ENCODE measurements around the gene CKAP5.

CKAP5 gene

DNA sequence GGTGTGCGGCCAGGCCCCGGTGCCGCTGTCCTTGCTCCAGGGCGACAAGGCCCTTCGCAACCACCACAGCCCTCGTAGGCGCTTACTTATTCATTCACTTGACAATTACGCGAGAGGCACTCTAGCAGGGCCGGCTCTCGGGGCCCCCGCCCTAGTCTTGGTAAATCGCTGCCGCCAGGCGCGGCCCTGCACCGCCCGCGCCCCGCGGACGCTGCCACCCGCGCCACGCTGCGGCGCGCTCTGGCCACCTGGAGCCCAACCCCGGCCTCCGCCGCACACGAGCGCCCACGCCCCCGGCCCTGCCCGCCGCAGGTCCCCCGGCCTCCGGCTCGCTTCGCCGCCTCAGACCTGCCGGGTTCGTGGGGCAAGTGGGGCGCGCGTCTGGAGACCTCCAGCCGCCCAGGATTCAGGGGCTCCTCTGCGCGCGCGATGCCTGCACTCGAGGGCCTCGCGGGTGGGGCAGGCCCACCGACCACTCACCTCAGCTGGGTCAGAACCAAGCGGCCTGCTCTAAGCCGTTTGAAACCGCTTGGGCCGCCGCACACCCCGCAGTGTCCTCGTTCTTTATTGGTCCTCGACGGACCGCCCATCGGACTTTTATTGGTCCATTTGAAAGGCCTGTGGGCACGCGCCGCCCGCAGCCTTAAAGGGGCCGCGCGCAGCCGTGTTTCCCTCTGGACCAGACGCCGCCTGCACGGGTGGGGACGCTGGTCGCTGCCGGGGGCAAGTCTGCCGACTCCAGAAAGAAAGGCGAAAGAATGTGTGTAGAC is at the start of gene CKAP5:
Gene CKAP5 (minus strand): TSS at position 541 of the 770 bp plus-strand sequence. CDS start 25,049 bp downstream, outside the sequence.
- DNase-seq (ENCODE audit: low read depth): peak; percentile 76

DNA sequence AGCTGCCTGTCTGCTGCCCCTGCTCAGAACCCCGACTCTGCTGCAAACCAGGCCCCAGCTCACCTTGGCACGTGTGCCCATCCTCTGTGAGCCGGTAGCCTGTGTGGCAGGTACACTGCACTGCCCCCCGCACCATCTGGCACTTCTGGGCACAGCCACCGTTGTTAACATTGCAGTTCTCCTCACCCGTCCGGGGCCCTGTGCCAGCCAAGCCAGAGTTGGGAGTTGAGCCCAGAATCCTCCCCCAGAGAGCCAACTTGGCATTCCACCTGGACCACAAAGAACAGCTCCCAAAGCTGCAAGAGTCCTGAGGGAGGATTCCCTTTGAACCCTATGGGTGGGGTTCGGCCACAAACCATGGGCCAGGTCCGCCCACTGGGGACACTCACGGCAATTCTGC is 49.7 kb upstream of the CKAP5 start:
- DNase-seq (ENCODE audit: low read depth): no peak

DNA sequence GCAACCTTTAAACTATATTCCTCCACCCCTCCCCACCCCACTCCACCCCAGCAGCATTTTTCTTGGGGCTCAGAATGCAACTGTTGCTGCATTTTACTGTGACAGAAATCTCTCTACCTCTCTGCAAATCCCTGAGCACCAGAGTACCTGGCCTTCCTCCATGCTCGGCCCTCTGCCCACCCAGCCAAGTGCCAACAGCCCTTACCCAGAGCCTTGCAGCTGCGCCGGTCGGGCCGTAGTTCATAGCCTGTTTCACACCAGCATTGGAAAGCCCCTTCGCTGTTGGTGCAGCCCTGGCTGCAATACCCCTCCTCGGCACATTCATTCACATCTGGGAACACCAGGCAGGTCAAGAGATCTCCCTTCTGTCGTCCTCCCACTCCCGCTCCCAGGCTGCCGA is 48.9 kb upstream of the CKAP5 start:
- DNase-seq (ENCODE audit: low read depth): no peak

DNA sequence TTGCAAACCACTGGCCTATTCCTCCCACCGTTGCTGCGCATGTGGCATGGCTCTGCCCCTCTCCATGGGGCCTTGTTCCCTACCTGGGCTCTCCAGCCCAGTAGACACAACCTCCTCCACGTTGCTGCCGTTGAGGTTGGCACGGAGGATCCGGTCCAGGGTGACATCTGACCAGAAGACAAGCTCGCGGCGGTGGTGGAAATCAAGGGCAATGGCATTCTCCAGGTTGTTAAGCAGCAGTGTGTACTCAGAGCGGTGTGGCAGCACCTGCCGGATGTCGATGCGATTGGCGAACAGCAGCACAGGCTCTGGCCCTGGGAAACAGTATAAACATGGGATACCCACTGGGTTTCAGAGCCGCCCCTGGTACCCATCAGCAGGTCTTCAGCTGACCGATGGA is 48.4 kb upstream of the CKAP5 start:
- no peak for DNase-seq (ENCODE audit: low read depth)

DNA sequence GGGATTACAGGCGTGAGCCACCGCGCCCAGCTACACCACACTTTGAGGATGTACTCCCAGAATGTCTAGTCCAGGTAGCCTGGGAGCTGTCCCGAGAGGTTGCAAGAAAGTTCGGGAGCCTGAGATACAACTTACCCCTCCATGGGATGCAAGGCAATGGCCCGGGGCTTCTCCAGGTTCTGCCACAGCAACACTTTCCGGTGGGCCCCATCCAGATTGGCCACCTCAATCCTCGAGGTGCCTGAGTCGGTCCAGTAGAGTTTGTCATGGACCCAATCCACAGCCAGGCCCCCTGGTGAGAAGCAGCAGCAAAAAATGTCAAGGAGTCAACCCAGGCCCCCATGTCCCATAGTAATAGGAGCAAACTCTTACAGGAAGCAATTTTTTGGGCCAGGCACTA is 46.8 kb upstream of the CKAP5 start:
- DNase-seq (ENCODE audit: low read depth): no peak

DNA sequence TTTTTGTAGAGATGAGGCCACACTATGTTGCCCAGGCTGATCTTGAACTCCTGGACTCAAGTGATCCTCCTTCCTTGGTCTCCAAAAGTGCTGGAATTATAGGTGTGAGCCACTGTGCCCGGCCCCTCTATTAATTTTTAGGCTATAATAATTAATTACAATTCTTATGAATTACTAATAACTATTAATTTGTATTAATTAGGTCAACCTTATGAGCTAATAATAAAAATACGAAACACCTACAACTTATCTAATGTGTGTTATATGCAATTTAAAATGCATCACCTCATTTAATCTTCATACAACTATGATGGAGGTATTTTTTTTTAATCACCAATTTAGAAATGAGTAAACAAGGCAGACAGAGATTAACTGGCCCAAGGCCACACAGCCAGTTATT is 46.0 kb upstream of the CKAP5 start:
- DNase-seq (ENCODE audit: low read depth): no peak

DNA sequence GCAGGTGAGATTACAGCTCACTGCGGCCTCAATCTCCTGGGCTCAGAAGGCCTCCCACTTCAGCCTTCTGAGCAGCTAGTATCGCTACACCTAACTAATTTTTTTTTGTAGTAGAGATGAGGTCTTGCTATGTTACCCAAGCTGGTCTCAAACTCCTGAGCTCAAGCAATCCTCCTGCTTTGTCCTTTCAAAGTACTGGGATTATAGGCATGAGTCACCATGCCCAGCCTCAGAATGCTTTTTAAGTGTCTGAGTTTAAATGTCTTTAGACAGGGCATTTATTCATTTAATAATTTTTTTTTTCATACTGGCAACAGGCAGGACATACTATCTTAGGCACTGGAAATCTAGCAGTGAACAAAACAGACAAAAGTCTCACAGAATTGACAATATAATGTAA is 44.6 kb upstream of the CKAP5 start:
- no peak for DNase-seq (ENCODE audit: low read depth)

DNA sequence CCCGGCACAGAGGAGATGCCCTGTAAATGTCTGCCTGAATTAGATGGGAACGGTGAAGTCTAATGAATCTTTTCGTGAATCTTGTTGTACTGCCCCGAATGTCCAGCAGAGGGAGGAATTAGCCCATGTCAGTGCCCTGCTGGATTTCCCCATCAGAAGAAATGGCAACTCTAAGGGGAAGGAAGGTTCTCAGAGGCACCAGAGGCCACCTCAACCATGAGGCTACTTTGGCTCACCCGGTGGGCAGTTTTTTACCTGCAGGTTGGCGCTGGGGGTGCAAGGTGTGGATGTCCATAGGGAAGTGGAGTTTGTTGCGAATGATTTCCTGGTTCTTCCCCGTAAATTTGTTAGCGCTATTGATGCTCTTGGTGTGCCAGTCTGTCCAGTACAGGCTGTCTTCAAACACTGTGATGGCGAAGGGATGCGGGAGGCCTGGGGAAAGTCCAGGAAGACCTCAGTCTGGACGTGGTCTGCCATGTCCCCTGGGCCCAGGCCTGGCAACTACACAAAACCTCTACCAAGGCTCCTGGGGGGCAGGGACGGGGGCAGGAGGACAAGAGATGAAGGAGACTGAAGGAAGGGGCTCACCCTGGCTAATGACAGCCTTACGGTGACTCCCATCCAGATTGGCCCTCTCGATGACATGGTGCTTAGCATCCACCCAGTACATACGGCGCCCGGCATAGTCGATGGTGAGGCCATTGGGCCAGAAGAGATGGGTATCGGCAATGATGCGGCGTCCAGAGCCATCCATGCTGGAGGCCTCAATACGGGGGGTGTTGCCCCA is 43.8 kb upstream of the CKAP5 start:
- peak; percentile 23 for DNase-seq (ENCODE audit: low read depth)

DNA sequence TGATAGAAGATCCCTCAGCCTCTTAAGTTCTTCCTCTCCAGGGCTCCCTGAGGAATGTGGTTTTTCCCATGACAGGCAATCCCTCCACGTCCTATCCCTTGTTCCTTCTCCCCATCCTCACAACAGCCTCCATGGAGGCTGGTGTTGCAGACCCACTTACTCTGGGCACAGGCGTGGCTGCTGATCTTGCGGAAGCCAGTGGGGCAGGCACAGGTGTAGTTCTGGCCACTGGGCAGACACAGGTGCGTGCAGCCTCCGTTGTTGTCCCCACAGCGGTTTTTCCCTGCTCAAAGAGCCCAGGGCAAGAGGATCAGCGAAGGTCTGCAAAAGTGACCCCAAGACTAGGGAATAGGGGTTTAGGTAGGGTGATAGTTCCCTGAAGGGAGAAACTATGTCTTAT is 43.2 kb upstream of the CKAP5 start:
- no peak for DNase-seq (ENCODE audit: low read depth)

DNA sequence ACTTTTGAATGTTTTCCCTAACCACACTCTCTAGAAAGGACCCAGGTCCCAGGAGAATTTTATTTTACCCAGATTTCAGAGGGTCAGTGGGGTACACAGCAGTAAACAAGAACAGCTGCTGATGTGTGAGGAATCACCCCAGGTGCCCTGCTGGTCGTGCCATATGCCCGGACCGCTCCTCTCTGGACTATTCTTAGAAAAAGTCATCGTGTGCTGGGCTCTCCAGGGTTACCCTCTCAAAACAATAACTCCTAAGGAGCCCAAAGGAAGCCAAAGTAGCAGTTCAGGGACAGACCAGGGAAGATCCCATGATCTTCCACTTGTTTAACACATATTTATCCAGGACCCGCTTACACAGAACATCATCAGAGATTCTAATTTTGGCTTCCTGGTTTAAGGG is 42.6 kb upstream of the CKAP5 start:
- no peak for DNase-seq (ENCODE audit: low read depth)

DNA sequence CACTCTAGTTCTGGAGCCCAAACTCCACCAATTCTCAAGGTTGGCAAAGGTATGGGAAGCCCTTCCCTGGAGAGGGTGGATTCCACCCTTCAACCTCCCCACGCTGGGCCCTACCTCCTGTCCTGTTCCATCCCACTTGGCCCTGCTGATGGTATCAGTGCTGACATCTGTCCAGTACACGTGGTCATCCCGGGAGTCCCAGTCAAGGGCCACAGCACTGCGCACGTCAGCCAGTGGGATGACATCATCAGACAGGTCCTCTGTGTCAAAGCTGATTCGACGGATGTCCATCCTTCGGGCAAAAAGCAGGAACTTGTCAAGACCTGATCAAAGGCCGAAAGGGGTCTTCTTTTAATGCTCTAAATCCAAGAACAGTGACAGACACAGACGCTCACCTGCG is 40.1 kb upstream of the CKAP5 start:
- DNase-seq (ENCODE audit: low read depth): no peak

DNA sequence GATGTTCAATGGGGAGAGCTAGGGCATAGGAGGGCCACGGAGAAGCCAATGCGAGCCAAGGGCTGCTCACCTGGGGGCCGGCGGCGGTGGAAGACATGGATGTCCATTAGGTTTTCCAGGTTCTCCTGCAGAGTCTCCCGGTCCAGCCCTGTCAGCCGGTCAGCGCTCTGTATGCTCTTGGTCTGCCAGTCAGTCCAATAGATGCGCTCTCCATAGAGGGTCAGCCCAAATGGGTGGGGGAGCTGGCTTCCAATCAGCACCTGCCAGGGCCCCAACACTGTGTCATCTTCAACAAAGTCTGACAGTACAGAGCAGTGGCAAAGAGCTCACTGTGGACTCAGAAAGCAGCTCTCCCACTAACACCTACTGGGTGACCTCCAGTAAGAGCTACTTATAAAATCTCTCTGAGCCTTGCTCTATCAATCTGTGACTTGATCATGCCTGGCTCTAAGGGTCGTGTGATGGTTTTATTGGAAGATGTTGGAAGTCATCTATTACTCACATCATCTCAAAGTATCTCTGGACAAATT is 33.0 kb upstream of the CKAP5 start:
- no peak for DNase-seq (ENCODE audit: low read depth)

DNA sequence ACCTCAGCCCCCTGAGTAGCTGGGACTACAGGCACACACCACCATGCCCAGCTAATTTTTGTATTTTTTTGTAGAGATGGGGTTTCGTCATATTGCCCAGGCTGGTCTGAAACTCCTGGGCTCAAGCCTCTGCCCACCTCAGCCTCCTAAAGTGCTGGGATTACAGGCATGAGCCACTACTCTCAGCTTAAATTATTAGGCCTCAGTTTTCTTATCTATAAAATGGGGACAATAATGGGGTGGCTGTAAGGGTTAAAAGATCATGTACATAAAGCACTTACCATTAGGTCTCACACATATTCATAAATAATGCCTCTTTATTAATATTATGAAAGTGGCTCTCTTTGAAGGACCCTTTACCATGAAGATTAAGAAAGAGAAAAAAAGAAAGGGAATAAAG is 31.5 kb upstream of the CKAP5 start:
- DNase-seq (ENCODE audit: low read depth): no peak

DNA sequence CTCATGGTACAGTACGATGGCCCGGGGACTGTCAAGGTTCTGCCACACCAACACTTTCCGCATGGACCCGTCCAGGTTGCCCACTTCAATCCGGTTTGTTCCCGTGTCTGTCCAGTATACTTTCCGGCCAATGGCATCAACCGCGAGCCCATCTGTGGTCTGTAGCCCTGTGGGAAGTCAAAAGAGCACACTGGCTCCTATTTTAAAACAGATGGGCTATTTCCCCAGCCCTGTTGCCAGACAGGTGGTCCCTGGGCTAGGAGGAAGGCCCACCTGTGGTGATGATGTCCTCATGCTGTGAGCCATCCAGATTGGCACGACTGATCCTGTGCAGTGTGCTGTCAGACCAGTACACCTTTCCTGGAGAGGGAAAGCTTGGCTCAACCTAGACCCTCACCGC is 30.4 kb upstream of the CKAP5 start:
- no peak for DNase-seq (ENCODE audit: low read depth)

DNA sequence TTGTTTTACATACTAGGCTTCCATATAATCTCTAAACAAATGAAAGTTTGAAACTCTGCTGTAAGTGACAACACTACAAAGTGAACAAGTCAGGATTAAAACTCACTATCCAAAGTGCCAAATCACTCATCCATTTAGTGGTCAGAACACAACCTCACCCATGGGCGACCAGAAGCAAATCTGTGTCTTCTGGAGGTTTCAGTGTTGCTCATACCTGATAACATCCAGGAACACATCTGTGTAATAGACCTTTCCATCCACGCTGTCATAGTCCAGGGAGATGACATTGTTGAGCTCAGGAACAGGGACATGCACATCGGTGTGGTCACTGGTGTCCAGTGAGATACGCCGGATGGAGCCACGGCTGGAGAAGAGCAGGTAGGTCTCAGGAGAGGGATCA is 28.5 kb upstream of the CKAP5 start:
- DNase-seq (ENCODE audit: low read depth): no peak

DNA sequence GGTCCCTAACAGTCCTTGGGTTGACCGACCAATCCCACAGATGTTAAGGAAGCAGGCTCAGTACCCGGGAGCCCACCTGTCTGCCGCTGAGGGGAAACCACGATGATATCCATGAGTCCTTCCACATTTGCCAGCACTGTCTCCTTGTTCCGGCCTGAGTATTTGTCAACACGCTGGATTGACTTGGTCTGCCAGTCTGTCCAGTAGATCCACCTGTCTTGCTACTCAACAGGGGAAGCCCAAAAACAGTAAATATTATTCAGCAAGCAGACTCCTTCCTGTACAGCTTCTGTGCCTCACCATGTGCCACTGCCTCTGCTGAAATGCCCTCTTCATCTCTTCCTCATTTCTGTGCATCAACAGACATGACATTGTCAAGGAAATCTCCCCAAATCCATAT is 22.8 kb upstream of the CKAP5 start:
- DNase-seq (ENCODE audit: low read depth): no peak

DNA sequence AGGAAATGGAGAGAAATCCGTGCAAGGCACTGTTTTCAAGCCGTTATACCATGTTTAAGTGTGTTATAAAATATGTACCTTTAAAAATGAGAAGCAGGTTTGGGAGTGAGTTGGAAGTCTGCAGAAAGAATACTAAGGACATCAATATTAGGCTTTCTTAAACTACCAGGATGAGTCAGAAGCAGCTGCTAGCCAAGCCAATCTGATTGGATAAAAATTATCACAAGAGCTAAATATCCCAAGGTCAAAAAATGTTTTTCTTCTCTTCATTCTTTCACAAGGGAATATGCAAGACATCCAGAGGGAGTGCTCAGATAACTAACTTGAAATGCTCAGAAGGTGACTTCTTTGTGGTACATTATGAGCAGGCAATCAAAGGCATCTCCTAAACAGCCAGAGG is 19.3 kb upstream of the CKAP5 start:
- no peak for DNase-seq (ENCODE audit: low read depth)

DNA sequence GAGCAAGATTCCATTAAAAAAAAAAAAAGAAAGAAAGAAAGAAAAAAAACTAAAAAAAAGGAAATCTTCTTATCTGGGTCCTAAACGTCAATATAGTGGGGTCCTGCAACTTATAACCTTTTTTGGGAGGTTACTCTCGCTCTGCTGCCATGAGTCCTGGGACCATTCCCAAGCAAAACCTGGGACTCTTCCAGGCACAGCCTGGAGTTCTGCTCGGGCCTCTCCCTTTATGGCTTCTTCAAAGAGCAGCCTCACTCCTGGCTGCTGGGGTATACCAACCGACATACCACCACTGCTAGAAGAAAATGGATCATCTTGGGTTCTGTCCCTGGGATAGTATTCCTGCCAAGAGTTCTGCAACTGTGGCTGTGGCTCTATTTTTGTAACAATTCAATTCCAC is 14.1 kb upstream of the CKAP5 start:
- no peak for DNase-seq (ENCODE audit: low read depth)

DNA sequence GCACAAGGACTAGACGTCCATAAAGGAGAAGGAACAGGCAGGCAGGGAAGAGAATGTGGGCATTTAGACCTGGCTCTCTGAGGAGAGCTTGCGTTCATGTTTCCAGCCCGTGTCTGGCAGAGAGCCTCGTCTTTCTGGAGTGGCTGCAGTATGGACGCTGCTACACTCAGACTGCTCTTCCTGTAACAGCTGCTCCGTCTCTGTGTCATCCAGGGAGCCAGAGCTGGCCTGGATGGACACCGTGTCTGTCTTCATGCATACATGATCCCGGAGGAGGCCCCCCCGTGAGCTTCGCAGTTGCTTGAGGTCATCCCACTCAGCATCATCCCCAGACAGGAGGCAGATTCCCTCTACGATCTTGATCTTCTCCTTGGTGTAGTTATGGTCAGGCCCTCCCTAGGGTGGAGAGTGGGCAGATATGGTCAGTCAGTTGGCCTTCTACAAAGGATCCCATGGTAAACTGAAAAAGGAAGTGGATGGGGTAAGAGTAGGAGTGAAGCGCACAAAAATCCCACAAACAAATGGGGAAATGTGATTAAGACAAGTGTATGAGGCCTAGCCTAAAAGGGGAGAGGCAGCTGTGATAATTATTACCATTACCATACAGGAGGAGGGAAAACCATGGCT is 13.0 kb upstream of the CKAP5 start:
- no peak for DNase-seq (ENCODE audit: low read depth)

DNA sequence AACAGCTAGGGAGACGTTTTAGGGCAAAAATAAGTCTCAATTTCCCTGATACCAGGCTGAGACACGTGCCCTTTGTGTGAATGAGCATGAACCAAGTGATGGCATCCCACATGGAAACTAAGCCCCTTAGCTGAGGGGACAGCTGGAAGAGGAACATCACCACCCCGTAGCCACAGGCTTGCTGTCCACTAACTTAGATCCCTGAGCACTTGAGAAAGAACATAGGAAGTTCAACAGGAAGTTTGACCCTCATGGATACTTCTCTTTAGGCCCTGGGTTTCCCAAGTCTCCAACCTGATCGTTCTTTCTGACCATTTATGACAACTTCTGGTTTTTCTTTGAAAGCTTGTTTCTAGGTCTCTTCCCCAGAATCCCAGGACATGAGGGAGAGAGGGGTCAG is 11.6 kb upstream of the CKAP5 start:
- no peak for DNase-seq (ENCODE audit: low read depth)

DNA sequence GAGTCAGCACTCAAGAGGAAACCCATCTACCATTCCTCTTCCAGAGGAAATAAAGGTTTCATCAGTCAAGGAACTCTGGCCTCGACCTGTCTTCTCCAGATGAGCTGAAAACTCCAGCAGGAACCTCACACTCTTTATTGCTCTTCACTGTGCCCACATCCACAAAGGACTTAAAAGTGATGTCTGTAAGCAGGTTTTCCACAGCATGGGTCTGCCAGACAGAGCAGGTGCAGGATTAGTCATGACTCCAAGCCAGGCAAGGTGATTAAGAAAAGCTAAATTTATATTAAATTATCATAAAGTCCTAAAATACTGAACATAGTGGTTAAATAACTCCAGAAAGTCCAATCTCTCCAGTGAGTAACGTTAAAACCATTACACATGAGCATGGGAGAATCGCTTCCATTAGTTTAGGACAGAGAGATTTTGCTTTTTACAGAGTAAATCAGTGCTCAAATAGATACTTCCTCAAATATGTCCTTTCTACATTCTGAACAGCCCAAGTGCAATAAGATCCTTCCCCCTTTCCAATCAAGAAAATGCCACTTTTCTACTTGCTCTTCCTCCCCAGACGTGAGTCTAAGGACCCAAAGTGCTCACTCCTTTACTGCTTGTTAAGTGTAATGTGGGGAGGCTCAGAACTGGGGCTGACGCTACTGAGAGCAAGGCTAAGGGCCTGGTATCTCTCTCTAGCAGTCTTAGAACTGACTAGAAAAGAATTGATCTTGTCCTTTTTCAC is 10.7 kb upstream of the CKAP5 start:
- DNase-seq (ENCODE audit: low read depth): no peak

DNA sequence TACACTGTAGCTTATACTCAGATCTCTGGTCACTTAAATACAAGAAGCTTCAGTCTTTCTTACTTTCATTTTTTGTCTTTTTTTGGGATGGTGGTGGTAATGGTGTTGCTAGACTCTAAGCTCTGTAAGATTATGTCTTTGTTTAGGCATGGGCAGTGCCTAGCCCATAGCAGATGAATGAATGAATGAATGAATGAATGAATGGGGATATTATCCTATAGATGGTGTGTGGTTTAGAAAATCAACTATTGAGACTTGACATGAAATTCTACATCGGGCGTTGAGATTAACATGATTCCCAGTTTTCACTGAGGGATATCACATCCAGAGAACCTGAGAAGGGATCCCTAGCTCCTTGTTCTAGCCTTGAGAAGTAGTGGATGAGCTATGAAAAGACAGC is 9.8 kb upstream of the CKAP5 start:
- no peak for DNase-seq (ENCODE audit: low read depth)
